ENCODE data around the gene COL23A1. TPM values are rescaled to one million over a fixed set of nuclear protein-coding genes. Genes with fewer than 3 reads are reported as not detected.

Gene COL23A1
- total and polyA plus RNA-seq, 2 of the 8 experiments (the other 6 are each of a cell fraction or from before 2014, with no cell fraction given), result 3.1 to 4.7 TPM

DNA sequence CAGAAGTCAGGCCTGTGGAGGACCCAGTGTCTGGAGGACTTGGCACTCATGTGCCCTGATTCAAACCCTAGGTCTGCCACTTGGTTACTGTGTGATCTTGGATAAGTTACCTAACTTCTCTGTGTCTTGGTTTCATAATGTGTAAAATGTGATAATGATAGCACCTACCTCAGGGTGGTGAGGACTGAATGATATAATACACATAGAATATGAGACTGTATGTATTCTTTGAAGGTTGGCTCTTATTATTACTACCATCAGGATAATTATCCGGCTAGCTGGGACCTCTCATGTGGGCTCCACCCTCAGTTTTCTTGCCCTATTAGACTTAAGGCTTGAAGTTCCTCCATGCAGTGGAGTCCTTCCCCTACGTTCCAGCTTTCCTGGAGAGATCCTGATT is 172.2 kb downstream of the COL23A1 start (continued):
- TF ChIP-seq, protein P1, sequence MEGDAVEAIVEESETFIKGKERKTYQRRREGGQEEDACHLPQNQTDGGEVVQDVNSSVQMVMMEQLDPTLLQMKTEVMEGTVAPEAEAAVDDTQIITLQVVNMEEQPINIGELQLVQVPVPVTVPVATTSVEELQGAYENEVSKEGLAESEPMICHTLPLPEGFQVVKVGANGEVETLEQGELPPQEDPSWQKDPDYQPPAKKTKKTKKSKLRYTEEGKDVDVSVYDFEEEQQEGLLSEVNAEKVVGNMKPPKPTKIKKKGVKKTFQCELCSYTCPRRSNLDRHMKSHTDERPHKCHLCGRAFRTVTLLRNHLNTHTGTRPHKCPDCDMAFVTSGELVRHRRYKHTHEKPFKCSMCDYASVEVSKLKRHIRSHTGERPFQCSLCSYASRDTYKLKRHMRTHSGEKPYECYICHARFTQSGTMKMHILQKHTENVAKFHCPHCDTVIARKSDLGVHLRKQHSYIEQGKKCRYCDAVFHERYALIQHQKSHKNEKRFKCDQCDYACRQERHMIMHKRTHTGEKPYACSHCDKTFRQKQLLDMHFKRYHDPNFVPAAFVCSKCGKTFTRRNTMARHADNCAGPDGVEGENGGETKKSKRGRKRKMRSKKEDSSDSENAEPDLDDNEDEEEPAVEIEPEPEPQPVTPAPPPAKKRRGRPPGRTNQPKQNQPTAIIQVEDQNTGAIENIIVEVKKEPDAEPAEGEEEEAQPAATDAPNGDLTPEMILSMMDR (IDR thresholded peaks at IDR 0.05; ENCODE audit: control extremely low read depth in 1 of 3, insufficient read depth in 1 of 3, low read depth in 1 of 3, low read length in 3 of 3), result no peak
- TF ChIP-seq SIX5 (IDR thresholded peaks at IDR 0.05; ENCODE audit: low read depth, low read length), result no peak

All from H1 (cell line).